Loucy (cell line): Measurements from ENCODE around the gene AGBL1.
"Not testable (repeated sequence)": the region's sequence is repeated elsewhere in the genome, so short reads cannot be mapped to it uniquely, and the experiment has no call there.

Experiments
- H2AFZ ChIP-seq: fragments of 200-600 bp; sonication (generic); 2 replicates; pipeline ENCODE4 v1.6.0; 2016; ENCODE audit warnings: antibody characterized with exemption, mild to moderate bottlenecking, low read length, moderate library complexity
- H3F3A ChIP-seq: fragments of 200-600 bp; 2 replicates; pipeline ENCODE4 v1.6.0; 2016; ENCODE audit warnings: antibody characterized with exemption, low read depth, mild to moderate bottlenecking
- H3K27me3 ChIP-seq: fragments of 200-600 bp; sonication (generic); 2 replicates; pipeline ENCODE4 v1.6.1; 2014; ENCODE audit warnings: low read length, mild to moderate bottlenecking; ENCODE audit not compliant: insufficient read depth, poor library complexity, severe bottlenecking
- H3K36me3 ChIP-seq: fragments of 200-600 bp; sonication (generic); 2 replicates; pipeline ENCODE4 v1.6.1; 2016; ENCODE audit warnings: low read length; ENCODE audit not compliant: insufficient read depth
- H3K4me1 ChIP-seq: fragments of 200-600 bp; sonication (generic); 2 replicates; pipeline ENCODE4 v1.5.1; 2014; ENCODE audit warnings: low read length, mild to moderate bottlenecking; ENCODE audit not compliant: insufficient read depth, poor library complexity, severe bottlenecking
- H3K4me2 ChIP-seq: fragments of 200-600 bp; sonication (generic); 2 replicates; pipeline ENCODE4 v1.6.0; 2014; ENCODE audit warnings: antibody characterized with exemption, low read length, low read depth, mild to moderate bottlenecking; ENCODE audit not compliant: poor library complexity, severe bottlenecking
- H3K4me3 ChIP-seq: fragments of 200-600 bp; sonication (generic); 2 replicates; pipeline ENCODE4 v1.5.1; 2014; ENCODE audit warnings: low read length, mild to moderate bottlenecking, mixed read lengths; ENCODE audit not compliant: poor library complexity, severe bottlenecking
- H3K79me2 ChIP-seq: fragments of 200-600 bp; sonication (generic); 2 replicates; pipeline ENCODE4 v1.6.1; 2014; ENCODE audit warnings: low read length; ENCODE audit not compliant: insufficient read depth
- H3K9ac ChIP-seq: fragments of 200-600 bp; sonication (generic); 2 replicates; pipeline ENCODE4 v1.6.0; 2014; ENCODE audit warnings: mild to moderate bottlenecking, low read depth, low read length, moderate library complexity; ENCODE audit not compliant: poor library complexity, severe bottlenecking
- H3K9me2 ChIP-seq: fragments of 200-600 bp; sonication (generic); replicated peaks from 2 replicates; pipeline ENCODE4 v1.6.1; 2016; ENCODE audit warnings: low read depth, low read length, mixed read lengths
- H3K9me3 ChIP-seq: fragments of 200-600 bp; sonication (generic); 2 replicates; pipeline ENCODE4 v1.6.1; 2014; ENCODE audit warnings: mild to moderate bottlenecking, antibody characterized with exemption, low read length, low read depth; ENCODE audit not compliant: insufficient read depth
- H4K20me1 ChIP-seq: fragments of 200-600 bp; sonication (generic); 2 replicates; pipeline ENCODE4 v1.6.0; 2014; ENCODE audit warnings: antibody characterized with exemption, low read length, mild to moderate bottlenecking; ENCODE audit not compliant: insufficient read depth, poor library complexity, severe bottlenecking
- EZH2phosphoT487 ChIP-seq: fragments of 200-600 bp; IDR thresholded peaks from 2 replicates; pipeline ENCODE4 v1.6.1; 2018; ENCODE audit warnings: antibody characterized with exemption, mild to moderate bottlenecking, moderate library complexity, borderline replicate concordance
- TF ChIP-seq, protein P1 (sequence below): fragments of 200-600 bp; sonication (generic); conservative IDR thresholded peaks from 2 replicates; pipeline ENCODE4 v1.5.1; 2014; ENCODE audit warnings: mild to moderate bottlenecking, antibody characterized with exemption, low read length

AGBL1 gene

DNA sequence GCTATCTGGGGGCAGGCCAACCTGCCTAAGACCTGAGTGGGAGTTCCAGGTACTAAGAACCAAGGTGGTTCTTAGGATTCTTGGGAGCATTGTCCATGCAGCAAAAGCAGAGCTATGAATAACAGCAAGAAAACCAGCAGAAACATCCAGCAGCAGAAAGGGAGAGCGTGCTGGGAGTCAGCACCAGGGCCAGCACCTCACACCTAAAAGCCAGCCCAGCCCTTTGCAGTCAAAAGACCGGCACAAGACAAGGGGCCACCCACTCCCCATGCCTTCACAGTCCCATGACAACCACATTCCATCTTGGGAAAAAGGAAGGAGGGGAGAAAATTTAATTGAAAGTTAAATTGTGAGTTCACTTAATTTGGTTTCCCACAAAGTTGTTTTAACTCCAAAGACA is 364.9 kb downstream of the AGBL1 start:
- Histone ChIP-seq H4K20me1 (no peaks in the 10 kb centered on the region), H3K9ac (no peak overlapping the region), H3K36me3 (no peaks in the 10 kb centered on the region), H3K4me3 (no peak overlapping the region), H3K4me1 (no peaks in the 10 kb centered on the region), H3K4me2 (no peak overlapping the region), H2AFZ (no peak overlapping the region), H3K27me3 (no peaks in the 10 kb centered on the region), H3K9me2 (no peaks in the 10 kb centered on the region), H3F3A (no peaks in the 10 kb centered on the region), H3K9me3 (no peaks in the 10 kb centered on the region; the same call in 1 of the 2 replicates), H3K79me2 (no peaks in the 10 kb centered on the region)
- TF ChIP-seq, protein P1, sequence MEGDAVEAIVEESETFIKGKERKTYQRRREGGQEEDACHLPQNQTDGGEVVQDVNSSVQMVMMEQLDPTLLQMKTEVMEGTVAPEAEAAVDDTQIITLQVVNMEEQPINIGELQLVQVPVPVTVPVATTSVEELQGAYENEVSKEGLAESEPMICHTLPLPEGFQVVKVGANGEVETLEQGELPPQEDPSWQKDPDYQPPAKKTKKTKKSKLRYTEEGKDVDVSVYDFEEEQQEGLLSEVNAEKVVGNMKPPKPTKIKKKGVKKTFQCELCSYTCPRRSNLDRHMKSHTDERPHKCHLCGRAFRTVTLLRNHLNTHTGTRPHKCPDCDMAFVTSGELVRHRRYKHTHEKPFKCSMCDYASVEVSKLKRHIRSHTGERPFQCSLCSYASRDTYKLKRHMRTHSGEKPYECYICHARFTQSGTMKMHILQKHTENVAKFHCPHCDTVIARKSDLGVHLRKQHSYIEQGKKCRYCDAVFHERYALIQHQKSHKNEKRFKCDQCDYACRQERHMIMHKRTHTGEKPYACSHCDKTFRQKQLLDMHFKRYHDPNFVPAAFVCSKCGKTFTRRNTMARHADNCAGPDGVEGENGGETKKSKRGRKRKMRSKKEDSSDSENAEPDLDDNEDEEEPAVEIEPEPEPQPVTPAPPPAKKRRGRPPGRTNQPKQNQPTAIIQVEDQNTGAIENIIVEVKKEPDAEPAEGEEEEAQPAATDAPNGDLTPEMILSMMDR: no peak
- no peak for TF ChIP-seq EZH2phosphoT487

DNA sequence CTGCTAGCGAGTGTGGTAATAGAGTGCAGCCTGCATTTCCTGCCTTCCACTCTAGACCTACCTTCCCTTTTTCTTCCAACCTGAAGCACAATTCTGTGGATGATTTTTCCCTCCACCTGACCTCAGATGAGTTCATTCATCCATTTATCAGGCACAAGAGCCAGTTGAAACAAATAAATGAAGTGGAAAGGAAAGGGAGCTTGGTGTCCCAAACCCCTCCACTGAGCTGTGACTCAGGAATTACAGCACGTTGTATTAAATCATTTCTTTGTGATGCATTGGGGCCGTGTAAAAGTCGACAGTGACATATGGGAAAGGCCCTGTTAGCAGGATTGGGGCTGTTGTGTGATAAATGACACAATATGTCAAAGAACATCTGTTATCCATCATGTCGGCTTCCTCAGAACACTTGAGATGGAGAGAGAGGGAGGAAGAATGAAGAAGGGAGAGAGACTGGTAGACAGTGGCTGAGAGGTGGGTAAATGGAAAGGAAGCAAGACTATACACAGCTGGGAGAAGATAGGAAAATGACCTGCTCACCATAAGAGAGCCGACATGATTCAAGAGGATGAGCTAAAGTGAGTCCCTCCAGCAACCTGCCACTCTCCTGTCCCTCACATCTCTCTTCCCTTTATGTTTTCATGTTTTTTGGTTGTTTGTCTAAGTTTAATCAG is 366.0 kb downstream of the AGBL1 start:
- Histone ChIP-seq H3K9ac (no peak overlapping the region), H3K9me3 (no peaks in the 10 kb centered on the region; the same call in 1 of the 2 replicates), H3F3A (no peaks in the 10 kb centered on the region), H3K4me3 (no peak overlapping the region), H4K20me1 (no peaks in the 10 kb centered on the region), H3K9me2 (no peaks in the 10 kb centered on the region), H3K36me3 (no peaks in the 10 kb centered on the region), H3K79me2 (no peaks in the 10 kb centered on the region), H2AFZ (no peak overlapping the region), H3K4me2 (no peak overlapping the region), H3K4me1 (no peaks in the 10 kb centered on the region), H3K27me3 (no peaks in the 10 kb centered on the region)
- TF ChIP-seq, protein P1: no peak
- no peak for TF ChIP-seq EZH2phosphoT487

DNA sequence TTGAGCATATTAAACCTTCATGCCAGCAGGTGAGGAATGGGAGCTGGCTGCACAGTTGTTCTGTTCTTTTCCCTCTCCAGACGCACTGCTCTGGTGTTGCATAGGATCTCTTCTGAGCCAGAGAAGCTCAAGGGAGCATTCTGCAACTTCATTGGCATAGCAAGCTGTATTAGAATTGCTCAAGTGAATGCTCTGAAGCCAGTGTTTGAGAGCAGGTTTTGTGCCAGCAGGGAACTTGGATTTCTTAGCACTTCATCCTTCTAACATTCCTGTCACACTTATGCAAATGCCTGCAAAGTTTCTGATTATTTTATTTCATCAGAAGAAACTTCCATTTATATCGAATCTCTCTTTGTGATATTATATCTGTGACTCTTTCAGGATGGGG is 366.6 kb downstream of the AGBL1 start:
- Histone ChIP-seq H4K20me1 (no peaks in the 10 kb centered on the region), H3K79me2 (no peaks in the 10 kb centered on the region), H3K4me1 (no peaks in the 10 kb centered on the region), H3K9ac (no peak overlapping the region), H2AFZ (no peak overlapping the region), H3K27me3 (no peaks in the 10 kb centered on the region), H3K4me2 (no peak overlapping the region), H3K4me3 (no peak overlapping the region), H3F3A (no peaks in the 10 kb centered on the region), H3K36me3 (no peaks in the 10 kb centered on the region), H3K9me2 (no peaks in the 10 kb centered on the region), H3K9me3 (no peaks in the 10 kb centered on the region; the same call in 1 of the 2 replicates)
- TF ChIP-seq, protein P1: no peak
- no peak for TF ChIP-seq EZH2phosphoT487

DNA sequence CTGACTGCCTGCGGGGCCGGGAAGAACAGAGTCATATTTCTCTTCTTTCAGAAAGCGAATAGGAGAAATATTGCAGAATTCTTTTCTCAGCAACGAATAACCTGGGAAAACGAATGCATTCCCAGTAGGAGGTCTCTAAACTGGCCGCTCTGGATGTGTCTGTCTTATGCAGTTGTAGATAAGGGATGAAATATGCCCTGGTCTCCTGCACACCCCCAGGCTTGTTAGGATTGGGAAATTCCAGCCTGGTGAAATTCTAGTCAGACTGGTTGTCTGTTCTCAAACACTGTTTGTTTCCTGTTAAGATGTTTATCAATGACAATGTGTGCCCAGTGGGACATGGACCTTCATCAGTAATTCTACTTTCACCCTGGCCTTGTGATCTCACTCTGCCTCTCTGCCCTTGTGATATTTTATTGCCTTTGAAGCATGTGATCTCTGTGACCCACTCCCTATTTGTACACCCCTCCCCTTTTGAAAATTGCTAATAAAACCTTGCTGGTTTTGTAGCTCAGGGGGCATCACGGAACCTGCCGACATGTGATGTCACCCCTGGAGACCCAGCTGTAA is 385.9 kb downstream of the AGBL1 start:
- H3K4me1 ChIP-seq, H3K9me2 ChIP-seq, H3K79me2 ChIP-seq, H3K4me3 ChIP-seq, H3K9ac ChIP-seq, H2AFZ ChIP-seq, H3K9me3 ChIP-seq, H3K4me2 ChIP-seq, H4K20me1 ChIP-seq, H3K36me3 ChIP-seq, H3F3A ChIP-seq, H3K27me3 ChIP-seq: not testable (repeated sequence)
